ENCODE results near the gene CHST3. TPM values are rescaled to one million over a fixed set of nuclear protein-coding genes. Genes with fewer than 3 reads are reported as not detected.
A peak's percentile ranks its signal among the peaks of the same experiment; 100 is the strongest.
"Not testable (repeated sequence)": the region's sequence is repeated elsewhere in the genome, so short reads cannot be mapped to it uniquely, and the experiment has no call there.

Gene CHST3
- total RNA-seq, 1 donor from 2014 or later: 21.7 TPM

- no peaks in the 10 kb centered on the region for H3K36me3 Mint-ChIP-seq
- no peaks in the 10 kb centered on the region for H3K9me3 Mint-ChIP-seq
- H3K4me1 Mint-ChIP-seq (ENCODE audit: unreplicated experiment): peaks cover 75% of the 10 kb centered on the region
- no peak for TF ChIP-seq CTCF (conservative IDR thresholded peaks at IDR 0.05)
- peak overlapping the region; percentile 43 for H3K27ac Mint-ChIP-seq
- H3K27me3 Mint-ChIP-seq: no peaks in the 10 kb centered on the region
- peak overlapping the region; percentile 6 for H3K4me3 Mint-ChIP-seq
- DNase-seq (ENCODE audit: extremely low spot score, unreplicated experiment): no peak
These were observed 11.1 kb downstream of the CHST3 start for GRCh38 chr10:71975087-71975870.

- H3K4me1 Mint-ChIP-seq (ENCODE audit: unreplicated experiment): peaks cover 73% of the 10 kb centered on the region
- TF ChIP-seq CTCF (conservative IDR thresholded peaks at IDR 0.05): no peak
- DNase-seq (ENCODE audit: extremely low spot score, unreplicated experiment): no peak
- peak overlapping the region; percentile 43 for H3K27ac Mint-ChIP-seq
- peak overlapping the region; percentile 28 for H3K4me3 Mint-ChIP-seq
- H3K36me3 Mint-ChIP-seq: no peaks in the 10 kb centered on the region
- H3K9me3 Mint-ChIP-seq: no peaks in the 10 kb centered on the region
- H3K27me3 Mint-ChIP-seq: no peaks in the 10 kb centered on the region
These were observed 11.9 kb downstream of the CHST3 start for GRCh38 chr10:71975871-71976725.

GRCh38 chr10:71977614-71977903 is 13.4 kb downstream of the CHST3 start:
- peaks cover 76% of the 10 kb centered on the region for H3K4me1 Mint-ChIP-seq (ENCODE audit: unreplicated experiment)
- not testable (repeated sequence) for H3K27ac Mint-ChIP-seq

GRCh38 chr10:71978476-71978875 is 14.3 kb downstream of the CHST3 start:
- peak; percentile 49 for TF ChIP-seq CTCF (conservative IDR thresholded peaks at IDR 0.05)
- peaks cover 6% of the 10 kb centered on the region for H3K36me3 Mint-ChIP-seq
- H3K4me1 Mint-ChIP-seq (ENCODE audit: unreplicated experiment): peaks cover 71% of the 10 kb centered on the region
- H3K27me3 Mint-ChIP-seq: no peaks in the 10 kb centered on the region
- H3K27ac Mint-ChIP-seq: peak overlapping the region; percentile 14
- peak overlapping the region; percentile 40 for H3K4me3 Mint-ChIP-seq
- no peak for DNase-seq (ENCODE audit: extremely low spot score, unreplicated experiment)
- no peaks in the 10 kb centered on the region for H3K9me3 Mint-ChIP-seq

More at GRCh38 chr10:71977614-71977903, 13.4 kb downstream of the CHST3 start:
- H3K36me3 Mint-ChIP-seq; H3K4me3 Mint-ChIP-seq; H3K9me3 Mint-ChIP-seq; DNase-seq (ENCODE audit: extremely low spot score, unreplicated experiment); H3K27me3 Mint-ChIP-seq: not testable (repeated sequence)

- H3K27ac Mint-ChIP-seq: peak overlapping the region; percentile 39
- H3K27me3 Mint-ChIP-seq: no peaks in the 10 kb centered on the region
- DNase-seq (ENCODE audit: extremely low spot score, unreplicated experiment): no peak
- H3K9me3 Mint-ChIP-seq: no peaks in the 10 kb centered on the region
- no peak for TF ChIP-seq CTCF (conservative IDR thresholded peaks at IDR 0.05)
- H3K4me1 Mint-ChIP-seq (ENCODE audit: unreplicated experiment): peaks cover 66% of the 10 kb centered on the region
- peak overlapping the region; percentile 3 for H3K4me3 Mint-ChIP-seq
- peaks cover 6% of the 10 kb centered on the region for H3K36me3 Mint-ChIP-seq
These were observed 14.9 kb downstream of the CHST3 start for GRCh38 chr10:71978988-71979691.

Data from type B pancreatic cell (in vitro differentiated cells).